Psoas muscle (tissue), 8 donors: ENCODE measurements around the gene KRTAP5-8. TPM values are rescaled to one million over a fixed set of nuclear protein-coding genes. Genes with fewer than 3 reads are reported as not detected.

ENCODE experiments used
- ATAC-seq, 4 donors: fragments of 200-7000 bp; cut with Tn5 transposase; one replicate each; pipeline ENCODE4 v1.9.1; 2020; ENCODE audit warnings: moderate library complexity in 3 of 4, mild to moderate bottlenecking in 2 of 4
- DNase-seq, 2 donors: peaks; one replicate each; pipeline ENCODE4 v3.0.0-alpha.2; 2020
- H3K27ac ChIP-seq: fragments of 200-600 bp; one replicate; pipeline ENCODE4 v1.8.0; 2022
- H3K27me3 ChIP-seq, 3 donors: fragments of 200-600 bp in 1 of 3; one replicate each; pipeline versions ENCODE4 v1.6.1 to v1.8.0; 2013 to 2022; ENCODE audit warnings: low read length in 2 of 3, mild to moderate bottlenecking in 2 of 3, moderate library complexity in 1 of 3; ENCODE audit not compliant: insufficient read depth in 3 of 3
- H3K36me3 ChIP-seq, 2 donors: fragments of 200-600 bp in 1 of 2; one replicate each; pipeline versions ENCODE4 v1.6.1 to v1.8.0; 2013 to 2022; ENCODE audit warnings: low read depth in 1 of 2, mild to moderate bottlenecking in 1 of 2, moderate library complexity in 1 of 2; ENCODE audit not compliant: insufficient read depth in 1 of 2
- H3K4me1 ChIP-seq: fragments of 200-600 bp; one replicate; pipeline ENCODE4 v1.8.0; 2022
- H3K4me3 ChIP-seq: fragments of 200-600 bp; one replicate; pipeline ENCODE4 v1.8.0; 2022; ENCODE audit warnings: mild to moderate bottlenecking
- H3K9me3 ChIP-seq: fragments of 200-600 bp; one replicate; pipeline ENCODE4 v1.8.0; 2022
- WGBS, 3 donors: extraction: QIAGEN DNeasy Blood & Tissue Kit; methylation state at CpG; one replicate each; pipeline versions ENCODE4 v1.1.6 to v1.1.7; 2013; 5-methylcytosine and 5-hydroxymethylcytosine counted together
- intact Hi-C, 2 donors: fragments of 100-400 bp; cut with DNase I; formaldehyde crosslinking; loops; one replicate each; pipeline versions ENCODE4 v1.11.0 to v1.14.2; 2022
- polyA plus RNA-seq, 3 donors: library from polyadenylated mRNA; stranded (reverse); fragments of 200-250 nt; gene quantifications; one replicate each; pipeline ENCODE4 v1.2.3, GENCODE V29; 2013
- total RNA-seq, 4 donors: library from RNA; stranded (reverse); fragmentation: NEBNext Ultra II Directional in 2 of 4; extraction: Animal tissue kit (Norgen Biotek cat#: 25700) in 2 of 4; gene quantifications; one replicate each; pipeline versions ENCODE4 v1.2.1 to v1.2.4, GENCODE V29; 2021 to 2023
- TF ChIP-seq, protein P1 (sequence below): fragments of 200-600 bp; IDR thresholded peaks from one replicate; pipeline ENCODE4 v1.8.0; 2022; ENCODE audit warnings: antibody characterized with exemption
- donor health status: healthy with polysubstance abuse.
- donor health status: DM: no; HTN: no; CAD: no; lungs with moderate emphysema.
- donor health status: Bipolar disorder and iron deficiency.
- donor health status: healthy.
- donor health status: DM: yes; HTN: yes; CAD: no.
- donor health status: DM: no; HTN: no; CAD: no.
- donor health status: DM: no; HTN: no; CAD: no.
- donor health status: DM: yes; HTN: yes; CAD: no.

Gene KRTAP5-8
- total and polyA plus RNA-seq, 7 donors: not detected

DNA sequence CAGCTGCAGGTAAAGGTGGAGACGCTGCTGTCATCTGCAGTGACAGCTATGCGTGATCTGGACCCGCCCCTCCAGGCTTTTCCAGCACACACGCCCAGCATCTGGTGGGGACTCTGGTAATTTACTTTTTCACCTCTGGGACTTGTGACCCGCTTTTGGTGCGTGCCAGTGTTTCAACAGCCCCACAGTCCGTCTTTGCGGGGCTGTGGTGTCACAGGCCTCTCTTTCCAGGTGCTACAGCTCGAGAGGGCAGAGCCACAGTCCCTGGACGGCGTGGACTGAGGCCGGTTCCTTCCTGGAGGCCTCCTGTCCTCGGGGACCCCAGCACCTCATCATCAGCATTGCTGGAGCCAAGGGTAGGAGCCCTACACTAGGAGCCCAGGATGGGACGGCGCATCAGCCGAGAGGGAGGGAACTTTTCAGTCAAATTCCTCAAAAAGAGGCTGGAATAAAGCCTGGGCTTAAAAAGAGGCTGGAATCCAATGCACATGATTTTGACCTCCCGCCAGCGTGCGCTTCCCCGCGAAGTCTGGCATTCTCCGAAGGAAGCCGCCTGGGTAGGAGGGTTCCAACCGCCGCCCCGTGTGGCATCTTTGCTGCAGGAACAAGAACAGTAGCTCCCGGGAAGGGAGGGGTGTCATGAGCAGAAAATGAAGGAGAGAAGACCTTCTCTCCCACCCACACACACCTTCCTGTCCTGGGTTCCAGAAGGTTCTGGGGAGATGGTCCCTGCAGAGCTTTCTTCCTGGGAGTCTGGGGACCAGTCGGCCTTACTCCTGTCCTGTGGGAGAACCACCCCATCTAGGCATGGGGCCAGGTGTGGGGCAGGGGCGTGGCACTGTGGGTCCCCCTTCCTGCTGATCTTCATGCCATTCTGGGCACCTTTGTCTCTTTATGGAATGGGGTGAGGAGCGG, 36.5 kb upstream of the KRTAP5-8 start:
- Histone ChIP-seq H3K27me3 (no peaks in the 10 kb centered on the region), H3K9me3 (no peaks in the 10 kb centered on the region), H3K4me3 (no peak overlapping the region), H3K4me1 (peaks cover 9% of the 10 kb centered on the region), H3K27ac (no peak overlapping the region), H3K36me3 (peaks cover 0 to 50% of the 10 kb centered on the region in 2 donors)
- ATAC-seq (no peak), DNase-seq (no peak)
- intact Hi-C loops: no loop called here
- 89 to 90% (median 90%) methylated on average over 30 of the region's 30 CpGs for WGBS, 3 donors
- TF ChIP-seq, protein P1, sequence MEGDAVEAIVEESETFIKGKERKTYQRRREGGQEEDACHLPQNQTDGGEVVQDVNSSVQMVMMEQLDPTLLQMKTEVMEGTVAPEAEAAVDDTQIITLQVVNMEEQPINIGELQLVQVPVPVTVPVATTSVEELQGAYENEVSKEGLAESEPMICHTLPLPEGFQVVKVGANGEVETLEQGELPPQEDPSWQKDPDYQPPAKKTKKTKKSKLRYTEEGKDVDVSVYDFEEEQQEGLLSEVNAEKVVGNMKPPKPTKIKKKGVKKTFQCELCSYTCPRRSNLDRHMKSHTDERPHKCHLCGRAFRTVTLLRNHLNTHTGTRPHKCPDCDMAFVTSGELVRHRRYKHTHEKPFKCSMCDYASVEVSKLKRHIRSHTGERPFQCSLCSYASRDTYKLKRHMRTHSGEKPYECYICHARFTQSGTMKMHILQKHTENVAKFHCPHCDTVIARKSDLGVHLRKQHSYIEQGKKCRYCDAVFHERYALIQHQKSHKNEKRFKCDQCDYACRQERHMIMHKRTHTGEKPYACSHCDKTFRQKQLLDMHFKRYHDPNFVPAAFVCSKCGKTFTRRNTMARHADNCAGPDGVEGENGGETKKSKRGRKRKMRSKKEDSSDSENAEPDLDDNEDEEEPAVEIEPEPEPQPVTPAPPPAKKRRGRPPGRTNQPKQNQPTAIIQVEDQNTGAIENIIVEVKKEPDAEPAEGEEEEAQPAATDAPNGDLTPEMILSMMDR: no peak

DNA sequence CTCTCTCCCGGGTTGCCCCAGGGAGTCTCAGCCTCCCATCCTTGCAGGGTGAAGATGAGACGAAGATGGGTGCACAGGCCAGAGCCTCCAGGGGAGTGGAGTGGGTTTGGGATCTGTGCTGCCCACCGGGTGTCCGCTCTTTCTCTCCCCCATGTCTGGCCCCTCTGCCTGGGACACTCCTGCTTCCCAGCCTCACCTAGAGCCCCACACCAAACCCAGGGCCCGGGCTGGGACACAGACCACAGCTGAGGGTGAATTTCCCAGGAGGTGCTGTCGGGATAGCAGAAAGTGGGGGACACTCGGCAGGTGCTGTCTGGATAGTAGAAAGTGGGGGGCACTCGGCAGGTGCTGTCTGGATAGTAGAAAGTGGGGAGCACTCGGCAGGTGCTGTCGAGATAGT, 35.8 kb upstream of the KRTAP5-8 start:
- intact Hi-C loops: no loop called here
- no peak for DNase-seq
- Histone ChIP-seq H3K36me3 (peaks cover 0 to 44% of the 10 kb centered on the region in 2 donors), H3K9me3 (no peaks in the 10 kb centered on the region), H3K27me3 (no peaks in the 10 kb centered on the region), H3K4me3 (no peak overlapping the region), H3K4me1 (peaks cover 9% of the 10 kb centered on the region), H3K27ac (no peak overlapping the region)
- TF ChIP-seq, protein P1: no peak
- 95 to 99% (median 95%) methylated on average over 10 of the region's 10 CpGs for WGBS, 3 donors
- ATAC-seq: no peak

DNA sequence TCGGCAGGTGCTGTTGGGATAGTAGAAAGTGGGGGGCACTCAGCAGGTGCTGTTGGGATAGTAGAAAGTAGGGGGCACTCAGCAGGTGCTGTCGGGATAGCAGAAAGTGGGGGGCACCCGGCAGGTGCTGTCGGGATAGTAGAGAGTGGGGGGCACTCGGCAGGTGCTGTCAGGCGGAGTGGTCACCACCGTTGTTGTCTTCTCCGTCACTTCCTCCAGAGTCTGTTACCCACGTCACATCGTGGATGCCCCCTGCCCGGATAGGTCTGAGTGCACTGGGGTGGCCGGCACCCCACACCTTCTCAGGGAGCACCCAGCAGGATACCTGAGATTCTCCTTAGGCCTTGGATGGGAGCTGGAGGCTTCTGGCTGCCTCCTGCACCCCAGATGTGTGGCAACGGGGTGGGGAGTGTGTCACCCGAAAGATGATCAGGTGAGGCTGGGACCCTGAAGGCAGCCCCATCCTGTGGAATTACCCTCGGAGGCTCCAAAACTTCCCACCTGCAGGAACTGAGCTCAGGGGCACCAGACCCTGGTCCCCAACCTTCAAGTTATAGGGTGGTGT, 34.9 kb upstream of the KRTAP5-8 start:
- H3K27me3 ChIP-seq: no peaks in the 10 kb centered on the region
- no peak overlapping the region for H3K4me3 ChIP-seq
- ATAC-seq (no peak), DNase-seq (no peak)
- intact Hi-C loops: no loop called here
- H3K4me1 ChIP-seq: peaks cover 9% of the 10 kb centered on the region
- peaks cover 0 to 35% of the 10 kb centered on the region in 2 donors for H3K36me3 ChIP-seq
- peaks cover 1% of the 10 kb centered on the region for H3K9me3 ChIP-seq
- TF ChIP-seq, protein P1: no peak
- no peak overlapping the region for H3K27ac ChIP-seq
- 96 to 100% (median 99%) methylated on average over 14 to 15 of the region's 15 CpGs for WGBS, 3 donors

DNA sequence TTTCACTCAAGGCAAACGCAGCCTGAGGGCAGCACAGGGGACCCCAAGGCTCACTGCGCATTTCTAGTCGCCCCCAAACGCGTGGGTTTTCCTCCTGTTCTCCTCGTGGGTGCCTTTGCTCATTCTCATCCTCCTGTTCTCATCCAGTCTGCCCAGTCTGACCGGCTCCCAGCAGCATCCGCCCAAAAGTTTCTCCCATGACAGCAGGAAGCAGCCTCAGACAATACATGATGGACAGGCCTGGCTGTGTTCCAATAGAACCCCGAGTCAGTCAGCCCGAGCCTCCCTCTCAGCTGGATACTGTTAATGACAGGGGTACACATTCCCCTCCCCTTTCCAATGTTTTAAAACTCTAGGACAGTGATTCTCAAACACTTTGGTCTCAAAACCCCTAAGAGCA, 33.3 kb upstream of the KRTAP5-8 start:
- WGBS, 3 donors: 62 to 65% (median 64%) methylated on average over 10 of the region's 10 CpGs
- Histone ChIP-seq H3K27me3 (no peaks in the 10 kb centered on the region), H3K27ac (no peak overlapping the region), H3K4me3 (no peak overlapping the region), H3K36me3 (peaks cover 0 to 19% of the 10 kb centered on the region in 2 donors), H3K9me3 (peaks cover 5% of the 10 kb centered on the region), H3K4me1 (no peaks in the 10 kb centered on the region)
- TF ChIP-seq, protein P1: no peak
- ATAC-seq (no peak), DNase-seq (no peak)
- intact Hi-C loops: no loop called here
